IgD-negative memory B cell (primary cell): Measurements from ENCODE around the gene SEC23IP. TPM values are rescaled to one million over a fixed set of nuclear protein-coding genes. Genes with fewer than 3 reads are reported as not detected.
A peak's percentile ranks its signal among the peaks of the same experiment; 100 is the strongest.
"Not testable (repeated sequence)": the region's sequence is repeated elsewhere in the genome, so short reads cannot be mapped to it uniquely, and the experiment has no call there.

Experiments
- H3K27ac Mint-ChIP-seq, 3 donors: one replicate each; pipeline ENCODE4 v1.8.0; 2020 to 2022; ENCODE audit warnings: mild to moderate bottlenecking in 3 of 3, mixed read lengths in 3 of 3, moderate library complexity in 1 of 3
- H3K27me3 Mint-ChIP-seq: one replicate; pipeline ENCODE4 v1.8.0; 2021; ENCODE audit warnings: mixed read lengths
- H3K36me3 Mint-ChIP-seq: one replicate; pipeline ENCODE4 v1.8.0; 2020; ENCODE audit warnings: mild to moderate bottlenecking, mixed read lengths
- H3K4me1 Mint-ChIP-seq, 3 donors: one replicate each; pipeline ENCODE4 v1.8.0; 2020 to 2022; ENCODE audit warnings: mixed read lengths in 3 of 3, mild to moderate bottlenecking in 1 of 3
- H3K4me3 Mint-ChIP-seq, 4 donors: one replicate each; pipeline ENCODE4 v1.8.0; 2020 to 2022; ENCODE audit warnings: mild to moderate bottlenecking in 4 of 4, mixed read lengths in 4 of 4, moderate library complexity in 3 of 4
- H3K9me3 Mint-ChIP-seq, 3 donors: one replicate each; pipeline ENCODE4 v1.8.0; 2020 to 2021; ENCODE audit warnings: mixed read lengths in 3 of 3, mild to moderate bottlenecking in 1 of 3
- polyA plus RNA-seq: library from polyadenylated mRNA; unstranded; fragments of 300-500 nt; fragmentation: Illumina TruSeq; gene quantifications from one replicate; pipeline ENCODE4 v1.2.3, GENCODE V29; 2021

Gene SEC23IP
- polyA plus RNA-seq, 1 donor from 2014 or later = 42.4 TPM

DNA sequence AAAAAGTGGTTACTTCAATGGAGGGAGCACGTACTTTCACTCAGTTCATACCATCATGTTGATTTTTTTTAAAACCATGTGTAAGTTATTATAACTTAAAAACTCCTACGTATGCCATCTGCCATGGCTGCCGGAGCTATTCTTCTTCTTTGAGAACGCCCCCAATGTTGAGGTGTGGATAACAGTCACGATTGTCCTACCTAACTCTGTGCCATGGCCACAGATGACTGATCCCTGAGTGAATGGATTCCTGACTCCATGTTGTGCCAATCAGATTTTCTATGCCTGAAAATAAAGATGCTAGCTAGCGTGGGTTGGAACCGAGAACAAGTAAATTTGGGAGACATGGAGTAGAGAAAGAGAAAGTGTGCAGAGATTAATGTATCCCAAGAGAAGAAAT is 25.2 kb upstream of the SEC23IP start:
- Mint-ChIP-seq H3K27me3 (no peaks in the 10 kb centered on the region), H3K9me3 (peaks cover 0 to 4% (median 3%) of the 10 kb centered on the region in 3 donors), H3K4me1 (peaks cover 32 to 39% (median 38%) of the 10 kb centered on the region in 3 donors), H3K36me3 (peaks cover 12% of the 10 kb centered on the region), H3K27ac (no peak overlapping the region), H3K4me3 (peak overlapping the region in 1 of 4 donors; percentile 48)

DNA sequence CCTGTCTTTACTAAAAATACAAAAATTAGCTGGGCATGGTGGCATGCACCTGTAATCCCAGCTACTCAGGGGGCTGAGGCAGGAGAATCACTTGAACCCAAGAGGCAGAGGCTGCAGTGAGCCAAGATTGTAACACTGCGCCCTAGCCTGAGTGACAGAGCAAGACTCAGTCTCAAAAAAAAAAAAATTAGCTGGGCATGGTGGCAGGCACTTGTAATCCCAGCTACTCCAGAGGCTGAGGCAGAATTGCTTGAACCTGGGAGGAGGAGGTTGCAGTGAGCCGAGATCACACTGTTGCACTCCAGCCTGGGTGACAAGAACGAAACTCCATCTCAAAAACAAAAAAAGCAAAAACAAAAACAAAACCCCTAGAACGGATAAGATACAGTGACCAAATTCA is 23.1 kb upstream of the SEC23IP start:
- not testable (repeated sequence) for H3K27ac Mint-ChIP-seq

DNA sequence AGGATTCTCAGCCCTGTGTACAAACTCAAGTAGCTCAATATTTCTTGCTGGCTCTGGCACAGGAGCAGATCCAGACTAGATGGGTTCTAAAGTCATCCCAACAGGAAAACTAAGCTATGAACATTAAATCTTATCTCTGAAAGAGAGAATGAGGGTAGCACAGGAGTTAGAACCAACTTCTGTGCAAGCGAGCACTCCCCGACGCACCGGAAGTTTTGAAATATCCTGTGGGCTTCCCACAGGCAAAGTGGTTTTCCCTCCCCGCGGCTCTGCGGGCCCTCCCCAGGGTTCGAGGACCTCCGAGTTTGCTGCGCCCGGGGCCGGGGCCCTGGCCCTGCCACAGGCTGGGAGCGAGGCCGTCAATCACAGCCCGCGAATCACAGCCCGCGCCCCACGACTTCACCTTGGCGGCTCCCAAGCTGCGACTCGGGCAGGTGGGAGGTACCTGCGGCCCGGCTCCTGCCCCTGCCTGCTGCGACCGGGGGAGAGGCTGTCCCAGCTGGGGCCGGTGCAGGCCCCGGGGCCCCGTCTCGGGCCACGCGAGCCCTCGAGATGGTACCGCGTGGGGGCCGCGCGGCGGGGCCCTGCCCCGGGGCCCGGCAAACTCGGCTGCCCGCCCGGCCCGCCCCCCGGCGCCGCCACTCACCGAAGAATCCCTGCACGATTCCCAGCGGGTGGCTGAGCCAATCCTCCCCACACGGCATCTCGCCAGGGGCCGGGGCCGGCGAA is 20.5 kb upstream of the SEC23IP start:
- Mint-ChIP-seq H3K36me3 (no peaks in the 10 kb centered on the region), H3K27ac (peak overlapping the region; percentile 54 to 90 (median 80)), H3K4me3 (peak overlapping the region; percentile 88 to 98 (median 94)), H3K9me3 (no peaks in the 10 kb centered on the region), H3K4me1 (peaks cover 25 to 35% (median 27%) of the 10 kb centered on the region in 3 donors), H3K27me3 (no peaks in the 10 kb centered on the region)

More for the DNA sequence above, 23.1 kb upstream of the SEC23IP start:
- H3K27me3 Mint-ChIP-seq, H3K36me3 Mint-ChIP-seq, H3K9me3 Mint-ChIP-seq: not testable (repeated sequence)
- Mint-ChIP-seq H3K4me1 (peaks cover 27 to 37% (median 35%) of the 10 kb centered on the region in 3 donors), H3K4me3 (peak overlapping the region in 3 of 4 donors; percentile 33 to 85 (median 40))

DNA sequence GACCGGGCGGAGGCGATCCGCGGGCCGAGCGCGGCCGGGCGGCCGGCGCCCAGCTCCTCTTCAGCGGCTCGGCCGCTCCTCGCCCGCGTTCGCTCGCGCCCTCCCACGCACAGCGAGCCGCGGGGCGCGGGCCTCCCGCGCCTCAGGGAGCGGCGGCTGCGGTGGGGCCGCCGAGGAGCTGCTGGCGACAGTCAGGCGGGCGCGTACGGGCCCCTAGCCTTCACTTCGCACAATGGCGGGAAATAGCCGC is 20.0 kb upstream of the SEC23IP start, which contains the start of gene MCMBP:
MCMBP (minus strand) TSS at position 234 of the 250 bp plus-strand sequence. CDS start 259 bp downstream, outside the sequence.
- H3K4me1 Mint-ChIP-seq = peaks cover 25 to 32% (median 27%) of the 10 kb centered on the region in 3 donors
- peak within 1 kb of the TSS; percentile 90 to 95 (median 94) for H3K27ac Mint-ChIP-seq
- H3K9me3 Mint-ChIP-seq = no peaks in the 10 kb centered on the region

DNA sequence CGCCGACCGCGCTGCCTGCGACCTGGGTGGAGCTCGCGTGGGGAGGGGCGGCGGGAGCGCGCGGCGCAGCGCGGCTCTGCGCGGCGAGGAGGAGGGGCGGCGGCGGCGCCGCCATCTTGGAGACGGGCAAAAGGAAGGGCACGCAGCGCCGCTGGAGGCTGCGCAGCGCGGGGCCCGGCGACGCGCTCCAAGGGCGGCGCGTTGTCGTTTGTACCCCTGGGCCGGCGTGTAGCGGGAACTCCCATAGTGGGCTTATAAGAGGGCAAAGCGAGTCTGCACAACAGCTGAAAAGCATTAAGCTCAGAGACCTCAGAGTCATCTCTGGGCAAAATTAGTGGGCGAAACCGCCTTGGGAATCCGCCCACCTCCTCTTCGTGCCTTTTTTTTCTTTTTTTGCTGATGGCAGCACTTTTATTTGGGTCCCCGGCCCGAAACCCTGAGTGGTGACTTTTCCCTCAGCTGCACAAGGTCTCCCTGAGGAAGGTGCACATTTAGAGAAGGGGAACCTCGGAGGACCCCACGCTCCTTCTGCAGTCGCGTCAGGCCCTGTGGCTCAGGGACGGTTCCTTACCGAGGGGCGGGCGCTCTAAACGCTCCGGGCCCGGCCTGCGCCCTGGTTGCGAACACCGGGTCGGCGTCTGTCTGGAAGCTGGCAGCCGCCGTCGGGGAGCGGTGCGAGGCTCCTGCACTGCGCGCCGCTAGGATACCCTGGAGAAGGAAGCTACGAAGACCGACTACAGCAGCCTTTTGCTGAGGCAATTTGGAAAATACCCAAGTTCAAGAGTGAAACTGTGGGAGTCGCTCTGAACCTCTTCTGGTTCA is 19.5 kb upstream of the SEC23IP start:
- peaks cover 22 to 30% (median 25%) of the 10 kb centered on the region in 3 donors for H3K4me1 Mint-ChIP-seq
- H3K36me3 Mint-ChIP-seq = no peaks in the 10 kb centered on the region
- no peaks in the 10 kb centered on the region for H3K27me3 Mint-ChIP-seq
- no peaks in the 10 kb centered on the region for H3K9me3 Mint-ChIP-seq
- H3K27ac Mint-ChIP-seq = peak overlapping the region; percentile 44 to 95 (median 94)
- peak overlapping the region; percentile 89 to 98 (median 96) for H3K4me3 Mint-ChIP-seq

More for the DNA sequence above, 20.0 kb upstream of the SEC23IP start, which contains the start of gene MCMBP:
- H3K36me3 Mint-ChIP-seq = no peaks in the 10 kb centered on the region
- no peaks in the 10 kb centered on the region for H3K27me3 Mint-ChIP-seq
- H3K4me3 Mint-ChIP-seq = peak within 1 kb of the TSS; percentile 89 to 98 (median 96)

DNA sequence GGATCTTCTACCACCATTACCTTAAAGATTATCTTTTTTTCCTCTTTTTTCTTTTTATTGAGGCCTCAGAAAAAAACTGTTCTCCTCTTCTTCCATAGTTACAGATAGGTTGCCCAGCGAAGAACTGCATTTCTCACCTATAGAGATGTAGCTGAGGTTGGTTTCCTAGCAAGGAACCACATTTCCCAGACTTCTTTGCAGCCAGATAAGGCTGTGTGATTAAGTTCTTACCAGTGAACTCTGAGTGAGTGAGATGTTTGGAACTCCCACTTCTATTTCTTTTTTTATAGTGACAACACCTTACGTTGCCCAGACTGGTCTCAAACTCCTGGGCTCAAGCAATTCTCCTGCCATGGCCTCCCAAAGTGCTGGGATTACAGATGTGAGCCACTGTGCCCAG is 14.0 kb upstream of the SEC23IP start:
- H3K9me3 Mint-ChIP-seq = no peaks in the 10 kb centered on the region
- H3K27me3 Mint-ChIP-seq = no peaks in the 10 kb centered on the region
- H3K4me3 Mint-ChIP-seq = peak overlapping the region in 1 of 4 donors; percentile 50
- H3K4me1 Mint-ChIP-seq = peaks cover 4 to 6% (median 5%) of the 10 kb centered on the region in 3 donors
- H3K36me3 Mint-ChIP-seq = no peaks in the 10 kb centered on the region
- H3K27ac Mint-ChIP-seq = peak overlapping the region in 1 of 3 donors; percentile 13

DNA sequence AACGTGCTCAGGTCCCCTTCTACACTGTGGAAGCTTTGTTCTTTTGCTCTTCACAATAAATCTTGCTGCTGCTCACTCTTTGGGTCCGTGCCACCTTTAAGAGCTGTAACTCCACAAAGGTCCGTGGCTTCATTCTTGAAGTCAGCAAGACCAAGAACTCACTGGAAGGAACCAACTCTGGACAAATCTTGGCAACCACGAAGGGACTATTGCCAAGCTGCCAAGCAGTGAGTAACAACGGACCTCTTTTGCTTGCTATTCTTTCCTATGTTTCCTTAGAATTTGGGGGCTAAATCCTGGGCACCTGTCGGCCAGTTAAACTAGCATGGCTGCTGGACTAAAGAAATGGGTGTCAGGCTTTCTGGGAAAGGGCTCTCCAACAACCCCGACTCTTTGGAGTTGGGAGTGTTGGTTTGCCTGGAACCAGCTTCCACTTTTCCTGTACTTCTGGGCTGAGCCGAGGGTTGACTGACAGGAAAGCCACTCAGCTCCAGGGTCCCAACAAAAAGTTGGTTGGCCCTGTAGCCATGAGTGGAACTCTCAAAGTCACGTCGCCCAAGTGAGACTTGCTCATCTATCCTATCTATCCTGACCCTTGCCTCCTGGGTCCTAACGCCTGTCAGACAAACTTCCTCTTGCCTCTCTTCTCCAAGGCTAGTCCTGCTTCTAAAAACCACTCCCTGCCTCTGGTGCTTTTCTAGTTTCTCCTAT is 8.5 kb upstream of the SEC23IP start:
- H3K4me1 Mint-ChIP-seq = not testable (repeated sequence)

DNA sequence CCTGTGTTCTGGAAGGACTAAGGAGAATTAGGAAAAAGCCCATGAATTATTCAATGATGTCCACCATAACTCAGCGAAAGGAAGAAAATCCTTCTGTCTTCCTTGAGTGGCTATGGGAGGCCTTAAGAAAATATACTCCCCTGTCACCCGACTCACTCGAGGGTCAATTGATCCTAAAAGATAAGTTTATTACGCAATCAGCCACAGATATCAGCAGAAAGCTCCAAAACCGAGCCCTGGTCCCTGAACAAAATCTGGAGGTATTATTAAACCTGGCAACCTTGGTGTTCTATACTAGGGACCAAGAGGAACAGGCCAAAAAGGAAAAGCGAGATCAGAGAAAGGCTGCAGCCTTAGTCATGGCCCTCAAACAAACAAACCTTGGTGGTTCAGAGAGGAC is 6.5 kb upstream of the SEC23IP start:
- not testable (repeated sequence) for H3K4me1 Mint-ChIP-seq, H3K4me3 Mint-ChIP-seq, H3K36me3 Mint-ChIP-seq, H3K27me3 Mint-ChIP-seq, H3K9me3 Mint-ChIP-seq, H3K27ac Mint-ChIP-seq

More for the DNA sequence above, 8.5 kb upstream of the SEC23IP start:
- not testable (repeated sequence) for H3K9me3 Mint-ChIP-seq, H3K4me3 Mint-ChIP-seq, H3K27ac Mint-ChIP-seq, H3K36me3 Mint-ChIP-seq, H3K27me3 Mint-ChIP-seq

DNA sequence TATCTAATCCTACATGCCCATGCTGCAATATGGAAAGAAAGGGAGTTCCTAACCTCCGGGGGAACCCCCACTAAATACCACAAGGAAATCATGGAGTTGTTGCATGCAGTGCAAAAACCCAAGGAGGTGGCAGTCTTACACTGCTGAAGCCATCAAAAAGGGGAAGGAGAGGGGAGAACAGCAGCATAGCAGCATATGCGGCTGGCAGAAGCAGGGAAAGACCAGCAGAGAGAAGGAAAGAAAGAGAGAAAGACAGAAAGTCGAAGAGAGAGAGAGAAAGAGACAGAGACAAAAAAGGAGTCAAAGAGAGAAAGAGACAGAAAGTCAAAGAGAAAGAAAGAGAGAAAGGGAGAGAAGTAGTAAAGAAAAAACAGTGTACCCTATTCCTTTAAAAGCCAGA is 3.8 kb upstream of the SEC23IP start:
- not testable (repeated sequence) for H3K9me3 Mint-ChIP-seq, H3K36me3 Mint-ChIP-seq, H3K27me3 Mint-ChIP-seq
- peaks cover 8 to 13% (median 10%) of the 10 kb centered on the region in 3 donors for H3K4me1 Mint-ChIP-seq
- H3K27ac Mint-ChIP-seq = peak overlapping the region in 1 of 3 donors; percentile 22
- peak overlapping the region in 1 of 4 donors; percentile 44 for H3K4me3 Mint-ChIP-seq

DNA sequence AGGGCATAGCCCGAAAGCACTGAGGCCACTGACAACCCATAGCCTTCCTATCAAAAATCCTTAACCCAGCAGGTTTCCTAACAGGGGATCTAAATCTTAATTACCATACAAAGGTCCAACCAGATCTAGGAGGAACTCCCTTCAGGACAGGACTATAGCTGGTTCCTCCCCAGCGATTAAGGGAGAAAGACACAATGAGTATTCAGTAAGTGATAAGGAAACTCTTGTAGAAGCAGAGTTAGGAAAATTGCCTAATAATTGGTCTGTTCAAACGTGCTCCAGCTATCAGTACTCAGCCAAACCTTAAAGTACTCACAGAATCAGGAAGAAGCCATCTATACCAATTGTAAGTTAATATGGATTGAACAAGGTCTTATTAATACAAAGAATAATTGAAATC is 3.3 kb upstream of the SEC23IP start:
- peaks cover 13 to 18% (median 13%) of the 10 kb centered on the region in 3 donors for H3K4me1 Mint-ChIP-seq
- peak overlapping the region in 1 of 3 donors; percentile 22 for H3K27ac Mint-ChIP-seq
- peak overlapping the region in 1 of 4 donors; percentile 44 for H3K4me3 Mint-ChIP-seq
- H3K36me3 Mint-ChIP-seq, H3K9me3 Mint-ChIP-seq, H3K27me3 Mint-ChIP-seq: not testable (repeated sequence)

DNA sequence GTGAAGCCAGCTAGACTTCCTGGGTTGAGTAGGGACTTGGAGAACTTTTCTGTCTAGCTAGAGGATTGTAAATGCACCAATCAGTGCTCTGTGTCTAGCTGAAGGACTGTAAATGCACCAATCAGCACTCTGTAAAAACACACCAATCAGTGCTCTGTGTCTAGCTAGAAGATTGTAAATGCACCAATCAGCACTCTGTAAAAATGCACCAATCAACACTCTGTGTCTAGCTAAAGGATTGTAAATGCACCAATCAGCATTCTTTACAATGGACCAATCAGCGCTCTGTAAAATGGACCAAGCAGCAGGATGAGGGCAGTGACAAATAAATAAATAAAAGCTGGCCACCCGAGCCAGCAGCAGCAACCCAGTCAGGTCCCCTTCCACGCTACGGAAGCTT is 2.2 kb upstream of the SEC23IP start:
- peak overlapping the region in 1 of 4 donors; percentile 44 for H3K4me3 Mint-ChIP-seq
- not testable (repeated sequence) for H3K36me3 Mint-ChIP-seq, H3K27ac Mint-ChIP-seq, H3K9me3 Mint-ChIP-seq, H3K27me3 Mint-ChIP-seq
- H3K4me1 Mint-ChIP-seq = peaks cover 18 to 26% (median 21%) of the 10 kb centered on the region in 3 donors

DNA sequence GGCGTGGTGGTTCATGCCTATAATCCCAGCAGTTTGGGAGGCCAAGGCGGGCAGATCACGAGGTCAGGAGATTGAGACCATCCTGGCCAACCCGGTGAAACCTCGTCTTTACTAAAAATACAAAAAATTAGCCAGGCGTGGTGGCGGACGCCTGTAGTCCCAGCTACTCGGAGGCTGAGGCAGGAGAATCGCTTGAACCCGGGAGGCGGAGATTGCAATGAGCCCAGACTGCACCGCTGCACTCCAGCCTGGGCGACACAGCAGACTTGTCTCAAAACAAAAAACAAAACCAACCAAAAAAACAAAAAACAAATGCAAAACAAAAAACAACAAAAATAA is 712 bp upstream of the SEC23IP start:
- Mint-ChIP-seq H3K4me3 (peak overlapping the region; percentile 92 to 100 (median 98)), H3K4me1 (peaks cover 32 to 38% (median 32%) of the 10 kb centered on the region in 3 donors), H3K27ac (peak overlapping the region in 2 of 3 donors; percentile 98 to 99)
- not testable (repeated sequence) for H3K27me3 Mint-ChIP-seq, H3K9me3 Mint-ChIP-seq, H3K36me3 Mint-ChIP-seq

DNA sequence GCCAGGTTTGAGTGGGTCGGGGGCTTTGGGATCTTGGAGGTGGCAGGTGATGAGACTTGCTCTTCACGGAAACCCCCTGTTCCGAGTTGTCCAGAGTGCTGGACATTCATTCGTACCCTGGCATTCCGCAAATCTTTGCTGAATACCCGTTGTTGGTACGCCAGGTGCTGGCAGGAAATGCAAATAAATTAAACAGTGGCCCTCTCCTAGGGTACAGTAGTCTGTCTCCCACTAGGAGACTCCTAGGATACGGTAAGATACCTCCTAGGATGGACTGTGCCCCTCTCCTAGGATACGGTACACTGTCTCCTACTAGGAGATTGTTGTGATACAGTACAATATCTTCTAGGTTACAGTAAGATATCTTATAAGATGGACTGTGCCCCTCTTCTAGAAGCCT is 544 bp downstream of the SEC23IP start:
- Mint-ChIP-seq H3K36me3 (peaks cover 11% of the 10 kb centered on the region), H3K4me1 (peaks cover 37 to 44% (median 38%) of the 10 kb centered on the region in 3 donors), H3K4me3 (peak overlapping the region; percentile 92 to 100 (median 98)), H3K27me3 (no peaks in the 10 kb centered on the region), H3K27ac (peak overlapping the region; percentile 70 to 99 (median 98)), H3K9me3 (no peaks in the 10 kb centered on the region)

DNA sequence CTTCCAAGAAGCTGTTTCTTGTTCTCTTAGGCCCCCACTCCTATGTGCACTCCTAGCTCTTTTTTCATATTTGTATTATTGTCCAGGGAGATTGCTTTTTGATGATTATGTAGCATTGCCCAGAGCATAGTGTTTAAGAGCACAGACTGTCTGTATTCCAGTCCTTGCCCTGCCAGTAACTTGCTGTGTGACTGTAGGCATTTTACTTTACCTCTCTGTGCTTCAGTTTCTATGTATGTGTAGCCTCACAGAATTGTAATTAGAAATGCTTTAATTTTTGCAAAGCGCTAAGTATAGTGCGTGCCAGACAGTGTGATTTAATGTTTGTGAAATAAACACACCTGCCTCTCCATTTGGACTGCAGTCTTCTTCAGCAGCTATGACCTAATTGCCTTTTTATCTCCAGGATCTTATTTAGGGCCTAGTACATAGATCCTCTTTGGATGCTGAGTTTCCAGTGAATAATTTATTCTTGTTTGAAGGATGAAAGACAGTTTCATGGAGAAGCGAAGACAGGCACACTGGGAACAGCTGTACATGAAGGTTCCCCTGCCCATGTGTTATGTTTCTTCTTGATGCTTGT is 1.4 kb downstream of the SEC23IP start:
- peaks cover 11% of the 10 kb centered on the region for H3K36me3 Mint-ChIP-seq
- no peaks in the 10 kb centered on the region for H3K9me3 Mint-ChIP-seq

More for the DNA sequence above, 1.4 kb downstream of the SEC23IP start:
- Mint-ChIP-seq H3K4me1 (peaks cover 45 to 48% (median 47%) of the 10 kb centered on the region in 3 donors), H3K4me3 (peak overlapping the region; percentile 92 to 100 (median 98)), H3K27ac (peak overlapping the region; percentile 70 to 99 (median 98)), H3K27me3 (no peaks in the 10 kb centered on the region)
